ENCODE measurements around the gene KRTAP10-12.

Gene KRTAP10-12

DNA sequence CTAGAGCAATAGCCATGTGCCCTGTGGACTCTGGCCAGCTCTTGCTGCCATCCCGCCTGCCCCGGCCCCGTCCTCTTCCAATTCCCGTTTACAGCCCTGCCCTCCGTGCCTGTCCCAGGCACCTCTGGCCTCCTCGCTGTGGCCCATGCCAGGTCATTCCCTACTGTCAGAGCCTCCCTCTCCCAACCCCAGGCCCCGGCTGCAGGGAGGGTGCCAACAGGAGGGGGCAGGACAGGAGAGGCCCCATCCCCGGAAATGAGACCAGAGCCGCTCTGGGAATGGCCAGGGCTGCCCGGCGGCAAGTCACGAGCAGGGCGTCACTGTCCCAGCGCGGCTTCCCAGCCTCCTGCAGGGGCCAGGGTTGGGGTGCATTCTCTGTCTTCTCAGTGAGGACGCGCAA is 37.9 kb downstream of the KRTAP10-12 start:
- no peak for DNase-seq

DNA sequence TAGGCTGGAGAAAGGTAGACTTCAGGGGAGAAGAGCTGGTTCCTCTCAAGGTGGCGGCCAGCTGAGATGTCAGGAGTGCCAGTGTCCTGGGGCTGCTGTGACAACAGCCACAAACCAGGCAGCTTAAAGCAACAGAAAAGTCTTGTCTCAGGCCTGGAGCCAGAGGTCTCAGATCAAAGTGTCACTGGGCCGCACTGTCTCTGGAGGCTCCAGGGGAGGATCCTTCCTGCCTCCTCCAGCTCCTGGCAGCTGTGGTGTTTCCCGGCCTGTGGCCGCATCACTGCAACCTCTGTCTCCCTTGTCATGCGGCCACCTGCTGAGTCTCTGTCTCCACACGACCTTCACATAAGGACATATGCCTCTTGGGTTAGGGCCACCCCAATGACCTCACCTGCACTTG is 38.8 kb downstream of the KRTAP10-12 start:
- no peak for DNase-seq

DNA sequence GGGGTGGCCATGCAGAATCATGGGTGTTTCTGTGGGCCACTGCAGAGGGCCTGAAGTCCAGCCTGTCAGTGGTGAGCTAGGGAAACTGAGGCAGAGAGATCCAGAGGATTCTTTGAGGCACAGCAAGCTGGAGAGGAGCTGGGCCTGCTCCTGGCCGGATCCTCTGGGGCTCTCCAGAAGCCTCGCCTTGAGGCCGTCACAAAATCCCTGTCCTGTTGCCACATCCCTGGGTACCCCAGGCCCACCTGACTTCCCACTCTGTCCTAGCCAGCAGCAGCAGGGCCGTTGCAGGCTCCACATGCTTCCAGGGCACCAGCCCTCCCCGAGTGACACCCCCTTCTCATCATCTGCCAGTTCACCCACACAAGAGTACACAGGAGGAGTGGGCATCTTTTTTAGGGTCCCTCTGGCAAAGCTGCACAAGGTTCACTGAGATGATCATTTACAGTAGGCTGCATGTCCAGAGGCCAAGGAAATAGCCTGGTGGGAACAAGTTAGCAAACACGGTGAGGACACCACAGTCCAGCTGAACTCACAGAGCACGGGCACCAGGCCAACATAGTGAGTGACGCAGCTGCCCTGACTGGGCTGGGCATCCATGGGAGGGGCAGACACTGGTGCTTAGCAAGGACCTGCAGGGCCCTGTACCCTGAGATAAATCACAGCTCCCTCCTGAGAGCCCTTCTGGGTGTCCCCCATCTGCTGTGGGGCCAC is 39.5 kb downstream of the KRTAP10-12 start:
- no peak for DNase-seq

DNA sequence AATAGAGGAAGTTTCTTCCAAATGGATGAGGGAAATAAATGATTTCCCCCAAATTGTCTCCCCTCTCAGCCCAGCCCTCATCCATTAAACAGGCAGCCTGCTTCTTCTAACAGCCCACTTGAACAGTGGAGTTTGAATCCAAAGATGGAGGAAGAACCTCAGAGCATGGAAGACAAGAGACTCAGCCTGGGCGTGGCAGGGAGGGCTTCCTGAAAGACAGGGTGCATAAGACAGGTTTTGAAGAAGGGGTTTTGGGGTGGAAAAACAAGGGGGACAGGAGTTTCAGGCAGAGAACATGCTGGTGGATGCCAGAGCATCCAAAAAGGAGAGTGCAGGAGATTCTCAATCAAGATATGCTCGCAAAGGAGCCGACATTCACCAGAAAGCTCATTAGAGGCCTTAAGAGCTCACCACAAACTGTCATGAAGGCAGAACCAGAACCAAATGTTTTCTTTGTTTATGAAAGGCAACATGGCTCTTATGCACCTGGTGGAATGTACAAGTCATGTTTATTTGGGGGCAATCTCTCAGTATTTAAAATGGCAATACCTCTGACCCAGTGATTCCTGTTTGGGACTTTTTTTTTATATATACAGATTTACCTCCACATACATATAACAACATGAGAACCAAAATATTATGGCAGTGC is 40.9 kb downstream of the KRTAP10-12 start:
- no peak for DNase-seq

DNA sequence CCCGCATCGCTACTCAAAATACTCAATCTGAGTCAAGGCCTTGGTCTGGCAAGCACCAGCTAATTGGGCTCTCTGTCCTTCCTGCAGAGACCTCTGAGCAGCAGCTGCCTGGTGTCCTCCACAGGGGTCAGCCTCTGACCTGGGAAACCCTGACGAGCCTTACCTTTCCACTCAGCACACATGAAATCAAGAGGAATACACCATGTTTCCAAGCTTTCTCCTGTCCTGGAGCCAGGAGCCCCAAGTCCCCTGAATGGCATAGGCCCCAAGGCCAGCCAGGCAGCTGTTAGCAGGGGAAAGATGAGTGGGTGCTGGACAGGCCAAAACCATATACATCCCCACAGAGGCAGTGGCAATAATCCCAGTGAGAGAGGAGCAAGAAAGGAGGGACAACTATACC is 41.6 kb downstream of the KRTAP10-12 start:
- DNase-seq, result no peak

DNA sequence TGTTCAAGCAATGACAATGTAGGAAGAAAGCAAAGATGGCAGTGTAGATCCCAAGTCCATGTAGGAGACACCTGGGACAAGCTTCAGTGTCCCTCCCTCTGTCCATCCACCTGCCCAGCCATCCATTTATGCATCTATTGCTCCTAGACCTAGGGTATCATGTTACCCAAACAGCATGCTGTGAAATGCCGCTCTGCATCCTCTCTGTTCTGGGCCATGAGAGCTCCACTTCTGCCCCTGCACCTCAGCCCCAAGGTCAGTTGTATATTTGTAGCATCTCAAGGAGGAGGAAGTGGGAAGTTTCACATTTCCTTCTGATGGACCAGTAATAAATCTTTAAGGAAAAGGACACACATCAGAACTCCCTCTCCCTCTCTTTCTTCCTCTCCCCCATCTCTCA is 42.3 kb downstream of the KRTAP10-12 start:
- DNase-seq, result no peak

DNA sequence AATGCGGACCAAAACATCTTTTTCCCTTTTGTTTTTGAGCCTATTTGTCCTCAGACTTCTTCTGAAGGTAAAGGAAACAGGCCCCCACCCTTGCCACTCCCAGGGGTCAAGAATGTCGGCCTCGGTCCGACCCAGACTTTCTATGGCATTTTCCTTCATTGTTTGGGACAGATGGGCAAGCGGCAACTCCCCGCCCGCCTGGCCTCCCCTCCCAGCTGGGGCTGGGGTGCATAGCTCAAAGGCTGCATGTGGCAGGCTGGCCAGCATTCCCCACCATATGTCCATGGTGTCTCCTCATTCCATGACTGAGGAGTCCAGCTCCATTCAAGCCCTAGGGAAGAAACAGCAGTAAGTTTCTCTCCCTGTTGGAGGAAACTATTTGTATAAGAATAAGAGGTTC is 43.8 kb downstream of the KRTAP10-12 start:
- DNase-seq, result no peak

DNA sequence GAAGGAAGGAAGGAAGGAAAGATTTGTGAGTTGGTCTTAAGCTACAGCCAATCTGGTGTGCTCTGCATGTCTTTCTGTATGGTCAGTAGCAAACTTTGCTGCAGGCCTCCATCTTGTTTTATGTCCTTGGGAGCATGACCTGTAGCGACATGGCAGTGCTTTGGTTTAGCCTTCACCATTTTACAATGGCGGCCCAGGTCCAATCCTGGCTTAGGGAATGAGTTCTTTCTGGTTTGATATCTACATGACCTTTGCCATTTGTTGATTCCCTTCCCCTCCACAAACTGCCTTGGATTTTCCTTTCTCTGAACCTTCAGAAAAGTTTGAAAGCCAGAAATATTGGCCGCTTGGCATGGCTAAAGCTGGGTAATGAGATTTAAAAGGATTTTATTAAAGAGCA is 44.9 kb downstream of the KRTAP10-12 start:
- no peak for DNase-seq

DNA sequence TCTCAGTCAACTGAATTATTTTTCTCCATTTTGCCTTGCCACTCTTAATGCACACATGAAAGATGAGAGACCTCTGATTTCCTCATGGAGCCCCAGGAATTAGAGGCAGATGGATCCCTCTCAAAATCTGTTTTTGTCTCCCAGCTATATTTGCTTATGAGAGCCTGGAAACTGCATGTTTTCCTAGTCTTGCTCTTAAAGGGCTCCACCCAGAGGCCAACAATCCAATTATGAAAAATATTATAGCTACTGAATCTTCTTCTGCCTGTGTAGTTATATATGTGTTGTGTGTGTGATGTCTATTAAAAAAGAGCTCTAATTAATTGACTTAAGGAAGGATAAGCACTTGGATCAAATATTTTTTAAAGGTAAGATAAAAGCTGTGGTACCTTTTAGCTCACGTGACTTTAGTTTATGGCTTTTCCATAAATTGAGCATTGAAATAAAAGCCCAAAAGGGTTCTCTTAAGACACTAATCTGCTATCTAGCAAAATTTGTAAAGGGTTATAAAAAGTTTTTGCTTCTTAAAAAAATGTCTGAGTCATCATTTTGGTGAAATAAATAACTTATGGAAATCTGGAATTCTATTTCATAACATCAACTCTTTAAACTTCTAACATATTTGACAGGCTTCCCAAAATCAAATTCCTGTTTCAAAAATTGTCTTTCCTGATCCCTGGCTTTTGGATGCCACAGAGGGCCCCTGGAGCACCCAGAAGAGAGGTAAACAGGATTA is 45.6 kb downstream of the KRTAP10-12 start:
- DNase-seq, result no peak

Measured in NCI-H510A (cell line).